H7 (cell line): Measurements from ENCODE around the gene PSMA4. TPM values are rescaled to one million over a fixed set of nuclear protein-coding genes. Genes with fewer than 3 reads are reported as not detected.
"Not testable (repeated sequence)": the region's sequence is repeated elsewhere in the genome, so short reads cannot be mapped to it uniquely, and the experiment has no call there.

Experiments
- DNase-seq: peaks from one replicate; pipeline ENCODE4 v3.0.0; 2012
- H3K27me3 ChIP-seq: 2 replicates; pipeline ENCODE4 v1.6.0; 2011; ENCODE audit warnings: mild to moderate bottlenecking, low read length; ENCODE audit not compliant: control insufficient read depth, insufficient read depth
- H3K36me3 ChIP-seq: replicated peaks from 2 replicates; pipeline ENCODE4 v1.5.1; 2011; ENCODE audit warnings: low read length; ENCODE audit not compliant: control insufficient read depth, insufficient read depth
- H3K4me3 ChIP-seq: 2 replicates; pipeline ENCODE4 v1.5.1; 2011; ENCODE audit warnings: low read depth, mild to moderate bottlenecking, control low read depth, low read length, moderate library complexity; ENCODE audit not compliant: insufficient read depth
- total RNA-seq: library from RNA; depleted of rRNA; stranded (reverse); fragments of >200 nt; shearing (Covaris generic); gene quantifications from 2 replicates; pipeline ENCODE4 v1.2.3, GENCODE V29; 2014; rRNA removed

The PSMA4 gene
- 295 and 308 TPM in 2 replicates for total RNA-seq

- Histone ChIP-seq H3K4me3 (peak within 1 kb of the TSS; percentile 87), H3K27me3 (no peaks in the 10 kb centered on the region), H3K36me3 (peaks cover 19% of the 10 kb centered on the region)
- peak; percentile 97 for DNase-seq
Observed at GRCh38 chr15:78540141-78540870, at the start of gene PSMA4. Gene PSMA4, plus strand, starts transcription at chr15:78540444. Its CDS starts 1,484 bp downstream, at chr15:78541928.

GRCh38 chr15:78492872-78493271 lies 47.4 kb upstream of the PSMA4 start:
- Histone ChIP-seq H3K36me3 (peaks cover 29% of the 10 kb centered on the region), H3K27me3 (no peaks in the 10 kb centered on the region), H3K4me3 (no peak overlapping the region)
- DNase-seq: no peak

GRCh38 chr15:78501857-78502256 lies 38.4 kb upstream of the PSMA4 start:
- Histone ChIP-seq H3K36me3 (peaks cover 4% of the 10 kb centered on the region; the same call in 1 of the 2 replicates), H3K27me3 (no peaks in the 10 kb centered on the region), H3K4me3 (no peak overlapping the region)
- no peak for DNase-seq

GRCh38 chr15:78502641-78503040 lies 37.6 kb upstream of the PSMA4 start:
- no peak for DNase-seq
- no peak overlapping the region for H3K4me3 ChIP-seq
- H3K36me3 ChIP-seq: peaks cover 3% of the 10 kb centered on the region; the same call in 1 of the 2 replicates
- peaks cover 2% of the 10 kb centered on the region; the same call in 1 of the 2 replicates for H3K27me3 ChIP-seq

DNA sequence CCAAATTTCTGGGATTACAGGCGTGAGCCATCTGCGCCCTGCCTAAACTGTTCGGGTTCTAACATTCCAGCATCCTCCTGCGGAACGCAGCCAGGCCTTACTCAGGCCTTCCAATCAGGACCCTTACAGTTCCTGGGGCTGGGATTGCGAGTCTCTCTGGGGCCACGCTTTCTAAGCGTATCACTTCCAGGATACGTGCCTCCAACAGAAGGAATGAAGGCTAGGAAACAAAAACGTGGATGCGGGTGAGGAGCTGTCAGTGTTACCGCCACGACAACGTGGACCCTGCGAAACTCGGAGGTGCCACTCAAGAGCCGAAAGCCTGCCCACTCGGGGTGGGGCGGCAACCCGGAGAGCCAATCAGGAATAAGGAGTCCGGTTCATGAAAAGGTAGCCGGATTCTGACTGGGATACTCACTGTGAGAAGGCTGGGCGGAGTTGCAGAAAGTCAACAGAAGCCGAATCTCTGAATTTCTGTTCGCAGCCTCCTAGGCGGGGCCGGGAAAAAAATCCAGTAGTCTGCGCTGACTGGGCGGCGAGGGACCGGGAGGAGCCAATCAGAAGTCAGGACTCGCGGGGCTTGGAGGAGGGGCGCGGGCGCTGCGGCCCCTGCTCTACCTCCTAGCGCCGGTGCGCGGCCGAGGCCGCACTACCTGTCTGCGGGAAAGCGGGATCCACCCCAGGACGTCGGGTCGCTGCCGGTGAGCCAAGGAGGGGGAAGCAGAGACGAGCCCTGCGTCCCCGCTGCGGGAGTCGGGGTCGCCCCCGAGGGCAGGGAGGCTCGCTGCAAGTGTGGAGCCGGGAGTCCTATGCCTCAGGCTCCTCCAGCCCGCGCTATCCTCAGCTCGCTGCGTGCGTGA lies 33.0 kb upstream of the PSMA4 start, which contains the start of gene HYKK:
Gene HYKK (plus strand): TSS at position 607 of the 860 bp plus-strand sequence. CDS start 5,512 bp downstream, outside the sequence.
- Histone ChIP-seq H3K27me3 (peaks cover 21% of the 10 kb centered on the region), H3K4me3 (peak within 1 kb of the TSS; percentile 86)
- DNase-seq: peak; percentile 97

GRCh38 chr15:78507831-78508160 lies 32.4 kb upstream of the PSMA4 start:
- no peak for DNase-seq
- Histone ChIP-seq H3K36me3 (no peaks in the 10 kb centered on the region), H3K4me3 (peak overlapping the region; percentile 86), H3K27me3 (peaks cover 21% of the 10 kb centered on the region)

More for the DNA sequence above, 33.0 kb upstream of the PSMA4 start, which contains the start of gene HYKK:
- H3K36me3 ChIP-seq: no peaks in the 10 kb centered on the region

GRCh38 chr15:78508272-78508671 lies 32.0 kb upstream of the PSMA4 start:
- DNase-seq: no peak
- H3K27me3 ChIP-seq: peaks cover 21% of the 10 kb centered on the region
- no peaks in the 10 kb centered on the region for H3K36me3 ChIP-seq
- H3K4me3 ChIP-seq: peak overlapping the region; percentile 86

DNA sequence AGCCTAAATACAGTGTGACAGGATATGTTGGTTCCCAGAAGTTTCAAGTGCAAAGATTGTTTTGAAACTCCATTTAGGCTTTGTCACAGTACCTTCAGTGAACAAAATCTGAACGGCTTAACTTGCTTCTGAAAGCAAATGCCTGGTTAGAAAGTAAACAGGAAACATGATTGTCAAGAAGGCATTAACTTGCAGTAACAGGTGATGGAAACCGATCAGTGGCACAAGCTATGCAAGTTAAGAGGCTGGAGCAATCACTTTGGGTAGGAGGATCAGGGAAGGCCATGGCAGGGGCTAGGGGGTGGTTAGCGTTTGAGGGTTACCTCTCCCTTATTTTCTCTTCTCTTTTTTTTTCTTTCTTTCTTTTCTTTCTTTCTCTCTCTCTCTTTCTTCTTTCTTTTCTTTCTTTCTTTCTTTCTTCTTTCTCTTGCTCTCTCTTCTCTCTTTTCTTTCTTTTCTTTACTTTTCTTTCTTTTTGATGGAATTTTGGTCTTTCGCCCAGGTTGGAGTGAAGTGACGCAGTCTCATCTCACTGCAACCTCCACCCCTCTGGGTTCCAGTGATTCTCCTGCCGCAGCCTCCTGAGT lies 30.4 kb upstream of the PSMA4 start:
- H3K4me3 ChIP-seq: no peak overlapping the region
- no peak for DNase-seq
- H3K36me3 ChIP-seq: no peaks in the 10 kb centered on the region
- peaks cover 21% of the 10 kb centered on the region for H3K27me3 ChIP-seq

- DNase-seq, H3K27me3 ChIP-seq, H3K36me3 ChIP-seq, H3K4me3 ChIP-seq: not testable (repeated sequence)
Observed at GRCh38 chr15:78520035-78520434, 20.2 kb upstream of the PSMA4 start.

DNA sequence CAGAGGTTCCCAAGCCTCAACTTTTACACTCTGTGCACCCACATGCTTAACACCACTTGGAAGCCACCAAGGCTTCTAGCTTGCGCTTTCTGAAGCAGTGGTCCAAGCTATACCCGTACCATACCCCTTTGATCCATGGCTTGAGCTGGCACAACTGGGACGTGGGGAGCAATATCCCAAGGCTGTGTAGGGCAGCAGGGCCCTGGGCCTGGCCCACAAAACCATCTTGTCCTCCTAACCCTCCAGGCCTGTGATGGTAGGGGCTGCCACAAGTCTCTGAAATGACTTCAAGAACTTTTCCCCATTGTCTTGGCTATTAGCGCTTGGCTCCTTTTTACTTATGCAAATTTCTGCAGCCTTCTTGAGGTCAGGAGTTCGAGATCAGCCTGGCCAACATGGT lies 16.0 kb upstream of the PSMA4 start:
- no peak overlapping the region for H3K4me3 ChIP-seq
- DNase-seq: no peak
- H3K36me3 ChIP-seq: no peaks in the 10 kb centered on the region
- no peaks in the 10 kb centered on the region for H3K27me3 ChIP-seq

DNA sequence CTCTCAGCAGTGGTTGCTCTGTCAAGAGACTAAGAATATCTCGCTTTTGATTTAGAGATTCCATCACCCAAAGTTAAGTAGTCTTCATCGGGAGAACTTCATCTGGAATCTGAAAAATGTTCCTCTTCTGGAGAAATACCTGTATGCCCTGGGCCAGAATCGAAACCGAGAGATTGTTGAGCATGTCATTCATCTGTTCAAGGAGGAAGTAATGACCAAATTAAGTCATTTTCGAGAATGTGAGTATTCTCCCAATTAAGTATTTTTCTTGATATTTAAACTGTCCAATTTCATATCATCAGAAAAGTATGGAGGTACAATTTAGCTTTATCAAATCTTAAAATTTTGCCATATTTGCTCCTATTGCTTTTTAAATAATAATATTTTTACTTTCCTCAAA lies 12.9 kb upstream of the PSMA4 start:
- DNase-seq: no peak
- Histone ChIP-seq H3K4me3 (no peak overlapping the region), H3K36me3 (no peaks in the 10 kb centered on the region), H3K27me3 (no peaks in the 10 kb centered on the region)

DNA sequence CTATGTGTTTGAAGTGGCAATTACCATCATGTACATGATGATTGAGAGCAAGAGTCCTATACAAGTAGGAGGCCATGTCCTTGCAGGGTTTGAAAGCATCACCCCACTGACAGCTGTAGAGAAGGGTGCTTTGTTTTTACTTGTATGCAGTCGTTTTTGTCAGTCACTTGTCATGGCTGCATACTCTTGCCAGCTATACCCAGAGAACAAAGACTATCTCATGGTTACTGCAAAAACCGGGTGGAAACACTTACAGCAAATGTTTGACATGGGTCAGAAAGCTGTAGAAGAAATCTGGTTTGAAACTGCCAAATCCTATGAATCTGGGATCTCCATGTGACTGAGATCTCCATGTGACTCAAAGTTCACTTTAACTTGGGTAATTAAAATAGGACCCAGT lies 6.9 kb upstream of the PSMA4 start:
- Histone ChIP-seq H3K36me3 (no peaks in the 10 kb centered on the region), H3K27me3 (no peaks in the 10 kb centered on the region)
- no peak for DNase-seq

DNA sequence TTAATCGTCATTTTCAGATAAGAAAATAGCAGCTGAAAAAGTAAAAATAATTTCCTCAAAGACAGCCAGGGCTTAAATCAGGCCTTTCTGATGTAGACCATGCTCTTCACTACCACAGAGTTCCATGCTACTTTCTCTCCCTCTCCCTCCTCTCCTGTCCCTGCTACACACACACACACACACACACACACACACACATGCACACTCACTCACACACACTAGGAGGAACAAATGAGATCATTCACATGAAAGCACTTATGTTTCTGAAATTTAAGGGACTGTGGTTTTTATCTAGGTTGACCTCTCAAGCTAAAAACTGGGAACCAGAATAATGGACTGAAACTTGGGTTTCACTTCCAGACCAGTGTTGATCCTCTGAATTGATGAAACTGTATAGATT lies 4.1 kb upstream of the PSMA4 start:
- H3K4me3 ChIP-seq: no peak overlapping the region
- H3K36me3 ChIP-seq: no peaks in the 10 kb centered on the region
- no peaks in the 10 kb centered on the region for H3K27me3 ChIP-seq
- DNase-seq: no peak

More for the DNA sequence above, 6.9 kb upstream of the PSMA4 start:
- H3K4me3 ChIP-seq: no peak overlapping the region

GRCh38 chr15:78537266-78537905 lies 2.9 kb upstream of the PSMA4 start:
- Histone ChIP-seq H3K36me3 (peaks cover 4% of the 10 kb centered on the region), H3K4me3 (no peak overlapping the region), H3K27me3 (no peaks in the 10 kb centered on the region)
- no peak for DNase-seq
